ENCODE measurements around the gene AIPL1.

- TF ChIP-seq EZH2 (IDR thresholded peaks at IDR 0.05; ENCODE audit: borderline replicate concordance, low read depth, low read length, poor library complexity, severe bottlenecking), result no peak
- no peak for TF ChIP-seq CTCF (conservative IDR thresholded peaks at IDR 0.05; ENCODE audit: low read depth, low read length)
These were observed 25.7 kb upstream of the AIPL1 start for GRCh38 chr17:6460531-6461161.

Measured in A673 (cell line).